Colonic mucosa (tissue), 4 donors: ENCODE measurements around the gene TGM4. TPM values are rescaled to one million over a fixed set of nuclear protein-coding genes. Genes with fewer than 3 reads are reported as not detected.

Source experiments
- DNase-seq: peaks from one replicate; pipeline ENCODE4 v3.0.0-alpha.2; 2020
- H3K27ac ChIP-seq: fragments of 200-600 bp; one replicate; pipeline ENCODE4 v1.8.0; 2021
- H3K27me3 ChIP-seq: fragments of 200-600 bp; one replicate; pipeline ENCODE4 v1.8.0; 2021
- H3K36me3 ChIP-seq: fragments of 200-600 bp; one replicate; pipeline ENCODE4 v1.8.0; 2021
- H3K4me1 ChIP-seq: fragments of 200-600 bp; one replicate; pipeline ENCODE4 v1.8.0; 2021; ENCODE audit warnings: mild to moderate bottlenecking
- H3K4me3 ChIP-seq: fragments of 200-600 bp; one replicate; pipeline ENCODE4 v1.8.0; 2021
- H3K9ac ChIP-seq, 2 donors: one replicate each; pipeline ENCODE4 v1.7.0; 2013; ENCODE audit warnings: control low read depth in 2 of 2, low read depth in 2 of 2, low read length in 2 of 2
- H3K9me3 ChIP-seq: fragments of 200-600 bp; one replicate; pipeline ENCODE4 v1.8.0; 2021
- CTCF ChIP-seq: fragments of 200-600 bp; IDR thresholded peaks from one replicate; pipeline ENCODE4 v1.8.0; 2022; ENCODE audit warnings: antibody characterized with exemption, mild to moderate bottlenecking
- intact Hi-C: fragments of 100-400 bp; cut with DNase I; formaldehyde crosslinking; loops from one replicate; pipeline ENCODE4 v1.14.1; 2022
- total RNA-seq, 2 donors: library from RNA; stranded (reverse); fragmentation: NEBNext Ultra II Directional in 1 of 2; extraction: Animal tissue kit (Norgen Biotek cat#: 25700) in 1 of 2; gene quantifications; one replicate each; pipeline ENCODE4 v1.2.1, GENCODE V29; 2021
- donor health status: healthy.
- donor health status: DM: no; HTN: no; CAD: no.
- donor health status: DM: no; HTN: no; CAD: no.

TGM4 gene
- total RNA-seq, 2 donors from 2014 or later = not detected

DNA sequence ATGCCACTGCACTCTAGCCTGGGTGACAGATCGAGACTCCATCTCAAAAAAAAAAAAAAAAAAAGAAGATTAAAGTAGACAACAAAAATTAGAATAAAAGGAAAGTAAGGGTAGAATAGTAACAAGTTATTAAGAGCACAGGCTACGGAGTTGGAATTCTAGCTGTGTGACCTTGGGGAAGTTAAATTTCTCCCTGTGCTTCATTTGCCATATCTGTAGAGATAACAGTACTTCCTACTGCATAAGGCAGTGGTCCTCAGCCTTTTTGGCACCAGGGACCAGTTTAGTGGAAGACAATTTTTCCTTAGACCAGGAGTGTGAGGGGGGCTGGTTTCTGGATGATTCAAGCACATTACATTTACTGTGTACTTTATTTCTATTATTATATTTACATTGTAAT is 41.4 kb upstream of the TGM4 start:
- intact Hi-C loops = no loop called here
- no peak for DNase-seq
- TF ChIP-seq CTCF = no peak

GRCh38 chr3:44833394-44833793 is 41.0 kb upstream of the TGM4 start:
- H3K27ac ChIP-seq = no peak overlapping the region
- no peak for TF ChIP-seq CTCF
- no peaks in the 10 kb centered on the region for H3K9me3 ChIP-seq
- DNase-seq = no peak
- H3K27me3 ChIP-seq = no peaks in the 10 kb centered on the region
- H3K4me1 ChIP-seq = no peaks in the 10 kb centered on the region
- no peak overlapping the region for H3K9ac ChIP-seq
- intact Hi-C loops = no loop called here
- H3K36me3 ChIP-seq = no peaks in the 10 kb centered on the region
- H3K4me3 ChIP-seq = no peak overlapping the region

More for the DNA sequence above, 41.4 kb upstream of the TGM4 start:
- Histone ChIP-seq H3K36me3 (no peaks in the 10 kb centered on the region), H3K4me3 (no peak overlapping the region), H3K9ac (no peak overlapping the region), H3K27me3 (no peaks in the 10 kb centered on the region), H3K4me1 (no peaks in the 10 kb centered on the region), H3K9me3 (no peaks in the 10 kb centered on the region), H3K27ac (no peak overlapping the region)

- Histone ChIP-seq H3K4me3 (no peak overlapping the region), H3K36me3 (no peaks in the 10 kb centered on the region), H3K9ac (no peak overlapping the region), H3K27me3 (no peaks in the 10 kb centered on the region), H3K9me3 (no peaks in the 10 kb centered on the region), H3K27ac (no peak overlapping the region), H3K4me1 (no peaks in the 10 kb centered on the region)
- no peak for DNase-seq
- intact Hi-C loops = no loop called here
- TF ChIP-seq CTCF = no peak
These were observed 38.7 kb upstream of the TGM4 start for GRCh38 chr3:44835684-44836083.

- DNase-seq = no peak
- no peak overlapping the region for H3K4me3 ChIP-seq
- H3K9ac ChIP-seq = no peak overlapping the region
- no peaks in the 10 kb centered on the region for H3K4me1 ChIP-seq
- no peak for TF ChIP-seq CTCF
- H3K36me3 ChIP-seq = no peaks in the 10 kb centered on the region
- H3K27me3 ChIP-seq = no peaks in the 10 kb centered on the region
- intact Hi-C loops = no loop called here
- no peaks in the 10 kb centered on the region for H3K9me3 ChIP-seq
- no peak overlapping the region for H3K27ac ChIP-seq
These were observed 32.0 kb upstream of the TGM4 start for GRCh38 chr3:44842376-44842775.

DNA sequence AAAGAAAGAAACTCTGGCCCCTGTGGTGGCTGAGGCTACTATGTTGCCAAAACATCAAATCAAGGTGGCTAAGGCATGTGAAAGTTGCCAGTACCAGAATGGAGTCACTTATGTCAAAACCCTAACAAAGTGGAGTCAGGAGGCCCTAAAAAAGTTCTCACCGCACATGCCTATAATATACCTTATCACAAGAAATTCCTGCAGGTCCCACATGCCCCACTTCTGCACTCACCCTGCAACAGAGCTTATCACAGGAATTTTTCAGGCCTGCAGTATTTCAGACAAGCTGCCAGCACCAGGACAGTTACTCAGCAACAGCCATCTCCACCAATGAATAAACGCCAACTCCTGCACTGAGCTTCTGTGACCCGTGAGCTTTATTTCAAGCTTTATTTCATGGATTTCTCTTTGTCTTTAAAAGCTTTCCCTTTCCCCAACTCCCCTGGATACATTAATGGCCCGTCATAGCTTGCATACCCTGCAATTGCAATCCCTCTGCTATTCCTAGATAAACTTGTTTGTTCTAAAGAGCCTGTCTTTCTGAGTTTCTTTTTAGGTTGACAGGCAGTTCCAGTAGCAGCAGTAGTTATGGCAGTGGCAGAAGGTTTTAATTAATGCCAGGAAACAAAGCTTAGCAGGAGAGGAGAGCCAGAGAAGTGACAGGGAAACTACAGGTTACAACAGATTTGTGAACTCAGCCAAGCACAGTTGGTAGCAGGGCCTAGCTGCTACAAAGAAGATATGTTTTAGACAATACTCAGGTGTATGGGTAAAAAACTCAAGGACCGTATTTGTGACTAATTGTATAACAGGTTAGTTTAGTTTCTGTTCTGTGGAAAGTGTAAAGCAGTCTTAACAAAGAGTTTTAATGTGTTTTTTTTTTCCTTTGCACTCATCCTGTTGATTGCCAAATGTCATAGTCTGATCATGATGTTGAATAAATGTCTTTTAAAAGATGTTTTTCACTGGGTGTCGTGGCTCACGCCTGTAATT is 28.6 kb upstream of the TGM4 start:
- DNase-seq = no peak
- Histone ChIP-seq H3K4me1 (no peaks in the 10 kb centered on the region), H3K27ac (no peak overlapping the region), H3K9me3 (no peaks in the 10 kb centered on the region), H3K9ac (no peak overlapping the region), H3K36me3 (no peaks in the 10 kb centered on the region), H3K4me3 (no peak overlapping the region), H3K27me3 (no peaks in the 10 kb centered on the region)
- no peak for TF ChIP-seq CTCF
- intact Hi-C loops = no loop called here
